ENCODE results near the gene HHAT.

- TF ChIP-seq, protein P1, sequence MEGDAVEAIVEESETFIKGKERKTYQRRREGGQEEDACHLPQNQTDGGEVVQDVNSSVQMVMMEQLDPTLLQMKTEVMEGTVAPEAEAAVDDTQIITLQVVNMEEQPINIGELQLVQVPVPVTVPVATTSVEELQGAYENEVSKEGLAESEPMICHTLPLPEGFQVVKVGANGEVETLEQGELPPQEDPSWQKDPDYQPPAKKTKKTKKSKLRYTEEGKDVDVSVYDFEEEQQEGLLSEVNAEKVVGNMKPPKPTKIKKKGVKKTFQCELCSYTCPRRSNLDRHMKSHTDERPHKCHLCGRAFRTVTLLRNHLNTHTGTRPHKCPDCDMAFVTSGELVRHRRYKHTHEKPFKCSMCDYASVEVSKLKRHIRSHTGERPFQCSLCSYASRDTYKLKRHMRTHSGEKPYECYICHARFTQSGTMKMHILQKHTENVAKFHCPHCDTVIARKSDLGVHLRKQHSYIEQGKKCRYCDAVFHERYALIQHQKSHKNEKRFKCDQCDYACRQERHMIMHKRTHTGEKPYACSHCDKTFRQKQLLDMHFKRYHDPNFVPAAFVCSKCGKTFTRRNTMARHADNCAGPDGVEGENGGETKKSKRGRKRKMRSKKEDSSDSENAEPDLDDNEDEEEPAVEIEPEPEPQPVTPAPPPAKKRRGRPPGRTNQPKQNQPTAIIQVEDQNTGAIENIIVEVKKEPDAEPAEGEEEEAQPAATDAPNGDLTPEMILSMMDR (IDR thresholded peaks at IDR 0.05; ENCODE audit: borderline replicate concordance, extremely low read depth, low read length, poor library complexity, severe bottlenecking): no peak
- no peak for TF ChIP-seq EZH2 (IDR thresholded peaks at IDR 0.05; ENCODE audit: borderline replicate concordance, low read depth, low read length, severe bottlenecking)
Observed at GRCh38 chr1:210428696-210429095, 100.0 kb downstream of the HHAT start.
